ENCODE data around the gene ZDHHC7. TPM values are rescaled to one million over a fixed set of nuclear protein-coding genes. Genes with fewer than 3 reads are reported as not detected.

The ZDHHC7 gene
- polyA plus RNA-seq, 2 of the 4 experiments (the other 2 are of a cell fraction): 42.3 to 58.0 TPM

DNA sequence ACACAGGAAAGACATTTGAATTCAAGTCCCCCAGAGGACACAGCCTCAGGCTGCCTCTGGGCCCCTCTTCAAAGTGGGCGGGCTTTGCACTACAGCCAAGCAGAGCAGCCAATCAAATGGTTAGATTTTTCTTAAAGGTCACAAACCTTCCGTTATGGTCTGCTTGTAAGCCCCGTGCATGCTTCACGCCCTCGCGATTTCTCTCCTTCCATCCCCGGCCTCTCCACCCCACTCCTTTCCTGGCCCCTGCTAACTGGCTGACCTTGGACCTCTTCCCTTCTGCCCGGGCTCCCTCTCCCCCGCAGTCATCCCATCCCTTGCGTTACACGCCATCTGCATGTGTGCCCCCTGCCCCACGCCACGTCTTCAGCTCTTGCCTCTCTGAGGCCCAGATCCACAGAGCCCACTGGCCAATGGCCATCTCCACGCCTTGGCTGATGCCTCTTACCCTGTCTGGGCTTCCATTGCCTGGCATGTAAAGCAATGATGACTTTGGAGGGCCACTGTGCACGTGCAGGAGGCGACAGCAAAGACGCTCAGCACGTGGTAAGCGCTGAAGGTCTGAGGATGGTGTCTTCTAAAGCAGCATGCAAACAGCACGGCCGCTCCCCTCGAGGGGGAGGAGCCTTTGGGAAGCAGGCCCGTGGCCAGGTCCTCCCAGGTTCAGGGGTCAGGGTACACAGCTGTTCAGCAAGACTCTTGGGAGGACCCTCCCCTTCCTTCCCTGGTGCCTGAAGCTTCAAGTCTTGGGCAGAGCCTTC, 86.8 kb downstream of the ZDHHC7 start:
- 66% methylated on average over 23 of the region's 23 CpGs for WGBS (ENCODE audit: missing lambda C conversion rate)
- TF ChIP-seq FOSB (CRISPR knock-in tag; IDR thresholded peaks at IDR 0.05): no peak
- TF ChIP-seq NR3C1 (IDR thresholded peaks at IDR 0.05): no peak
- TF ChIP-seq HES2 (IDR thresholded peaks at IDR 0.05): no peak
- TF ChIP-seq, protein P1, sequence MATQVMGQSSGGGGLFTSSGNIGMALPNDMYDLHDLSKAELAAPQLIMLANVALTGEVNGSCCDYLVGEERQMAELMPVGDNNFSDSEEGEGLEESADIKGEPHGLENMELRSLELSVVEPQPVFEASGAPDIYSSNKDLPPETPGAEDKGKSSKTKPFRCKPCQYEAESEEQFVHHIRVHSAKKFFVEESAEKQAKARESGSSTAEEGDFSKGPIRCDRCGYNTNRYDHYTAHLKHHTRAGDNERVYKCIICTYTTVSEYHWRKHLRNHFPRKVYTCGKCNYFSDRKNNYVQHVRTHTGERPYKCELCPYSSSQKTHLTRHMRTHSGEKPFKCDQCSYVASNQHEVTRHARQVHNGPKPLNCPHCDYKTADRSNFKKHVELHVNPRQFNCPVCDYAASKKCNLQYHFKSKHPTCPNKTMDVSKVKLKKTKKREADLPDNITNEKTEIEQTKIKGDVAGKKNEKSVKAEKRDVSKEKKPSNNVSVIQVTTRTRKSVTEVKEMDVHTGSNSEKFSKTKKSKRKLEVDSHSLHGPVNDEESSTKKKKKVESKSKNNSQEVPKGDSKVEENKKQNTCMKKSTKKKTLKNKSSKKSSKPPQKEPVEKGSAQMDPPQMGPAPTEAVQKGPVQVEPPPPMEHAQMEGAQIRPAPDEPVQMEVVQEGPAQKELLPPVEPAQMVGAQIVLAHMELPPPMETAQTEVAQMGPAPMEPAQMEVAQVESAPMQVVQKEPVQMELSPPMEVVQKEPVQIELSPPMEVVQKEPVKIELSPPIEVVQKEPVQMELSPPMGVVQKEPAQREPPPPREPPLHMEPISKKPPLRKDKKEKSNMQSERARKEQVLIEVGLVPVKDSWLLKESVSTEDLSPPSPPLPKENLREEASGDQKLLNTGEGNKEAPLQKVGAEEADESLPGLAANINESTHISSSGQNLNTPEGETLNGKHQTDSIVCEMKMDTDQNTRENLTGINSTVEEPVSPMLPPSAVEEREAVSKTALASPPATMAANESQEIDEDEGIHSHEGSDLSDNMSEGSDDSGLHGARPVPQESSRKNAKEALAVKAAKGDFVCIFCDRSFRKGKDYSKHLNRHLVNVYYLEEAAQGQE (IDR thresholded peaks at IDR 0.05): no peak
- no peak for TF ChIP-seq SREBF2 (IDR thresholded peaks at IDR 0.05)
- TF ChIP-seq ZC3H11A (IDR thresholded peaks at IDR 0.05): no peak
- no peak for TF ChIP-seq SMC3 (IDR thresholded peaks at IDR 0.05)
- no peak for TF ChIP-seq NPAS2 (CRISPR knock-in tag; IDR thresholded peaks at IDR 0.05; ENCODE audit: borderline replicate concordance)
- TF ChIP-seq ZSCAN20 (CRISPR knock-in tag; IDR thresholded peaks at IDR 0.05): no peak
- TF ChIP-seq MAZ (IDR thresholded peaks at IDR 0.05; ENCODE audit: borderline replicate concordance, low read depth, low read length): no peak
- TF ChIP-seq KDM1A (IDR thresholded peaks at IDR 0.05; ENCODE audit: low read depth): no peak
- no peak for TF ChIP-seq ZNF302 (CRISPR knock-in tag; IDR thresholded peaks at IDR 0.05)
- TF ChIP-seq RFX5 (IDR thresholded peaks at IDR 0.05): no peak
- TF ChIP-seq, protein P2, sequence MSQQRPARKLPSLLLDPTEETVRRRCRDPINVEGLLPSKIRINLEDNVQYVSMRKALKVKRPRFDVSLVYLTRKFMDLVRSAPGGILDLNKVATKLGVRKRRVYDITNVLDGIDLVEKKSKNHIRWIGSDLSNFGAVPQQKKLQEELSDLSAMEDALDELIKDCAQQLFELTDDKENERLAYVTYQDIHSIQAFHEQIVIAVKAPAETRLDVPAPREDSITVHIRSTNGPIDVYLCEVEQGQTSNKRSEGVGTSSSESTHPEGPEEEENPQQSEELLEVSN (IDR thresholded peaks at IDR 0.05; ENCODE audit: borderline replicate concordance, low read depth): no peak
- no peak for TF ChIP-seq FOXS1 (CRISPR knock-in tag; IDR thresholded peaks at IDR 0.05)
- H3K9me3 ChIP-seq: no peaks in the 10 kb centered on the region
- DNase-seq (ENCODE audit: low read depth in 1 of 2, low spot score in 1 of 2) (no peak), FAIRE-seq (no peak), ATAC-seq (no peak)
- H3K4me2 ChIP-seq: no peak overlapping the region
- no peak overlapping the region for H3K27ac ChIP-seq
- ChIA-PET CTCF (interaction anchor here (0.7 to 6.8 kb wide), 39 partner anchors 8 to 192 kb away, joined by 3 to 90 read pairs (median 5); partner anchors contain the start of gene CIBAR2), POLR2A (no interaction called here)
- peaks cover 5% of the 10 kb centered on the region; the same call in 1 of the 3 replicates for H3K4me1 ChIP-seq
- H3K4me3 ChIP-seq: no peak overlapping the region

Other genes starting within 250 kb of the ZDHHC7 start
- gene CRISPLD2, start 191.6 kb downstream of the ZDHHC7 start, polyA plus RNA-seq (2011; rRNA removed): 0.85 and 0.89 TPM in 2 replicates
- gene CRISPLD2, start 191.6 kb downstream of the ZDHHC7 start, polyA plus RNA-seq (2017; fragmentation: RNase III; extraction: RNeasy Plus Mini Kit Qiagen cat#74134 plus additional on column Dnase treatment): 1.6 to 2.9 TPM (median 2.4 TPM) in 3 replicates
- gene KIAA0513, start 16.3 kb upstream of the ZDHHC7 start, polyA plus RNA-seq (2011; rRNA removed): 1.5 and 1.8 TPM in 2 replicates
- gene KIAA0513, start 16.3 kb upstream of the ZDHHC7 start, polyA plus RNA-seq (2017; fragmentation: RNase III; extraction: RNeasy Plus Mini Kit Qiagen cat#74134 plus additional on column Dnase treatment): 1.7 to 2.3 TPM (median 1.8 TPM) in 3 replicates
- gene CIBAR2, start 100.9 kb upstream of the ZDHHC7 start, polyA plus RNA-seq (2011; rRNA removed): 0.15 TPM in 1 of 2 replicates, not detected in the other
- gene CIBAR2, start 100.9 kb upstream of the ZDHHC7 start, polyA plus RNA-seq (2017; fragmentation: RNase III; extraction: RNeasy Plus Mini Kit Qiagen cat#74134 plus additional on column Dnase treatment): 0.04 TPM in 1 of 3 replicates, not detected in the others